Breast epithelium (tissue), 4 donors: ENCODE results near the gene TAF11. TPM values are rescaled to one million over a fixed set of nuclear protein-coding genes. Genes with fewer than 3 reads are reported as not detected.

Experiments used
- DNase-seq, 2 donors: peaks; one replicate each; pipeline ENCODE4 v3.0.0-alpha.2; 2019; ENCODE audit warnings: low spot score in 2 of 2
- H3K27ac ChIP-seq, 2 donors: fragments of 200-600 bp; sonication (generic) in 1 of 2; one replicate each; pipeline ENCODE4 v1.5.1; 2016 to 2019; ENCODE audit warnings: mild to moderate bottlenecking in 1 of 2
- H3K27me3 ChIP-seq, 2 donors: fragments of 200-600 bp; sonication (generic) in 1 of 2; one replicate each; pipeline versions ENCODE4 v1.5.1 to v1.6.0; 2017 to 2019; ENCODE audit warnings: control low read depth in 1 of 2, mild to moderate bottlenecking in 1 of 2
- H3K36me3 ChIP-seq: fragments of 200-600 bp; one replicate; pipeline ENCODE4 v1.5.1; 2019
- H3K4me1 ChIP-seq, 2 donors: fragments of 200-600 bp; sonication (generic); one replicate each; pipeline ENCODE4 v1.5.1; 2016 to 2019; ENCODE audit warnings: control low read depth in 1 of 2
- H3K4me3 ChIP-seq, 3 donors: fragments of 200-600 bp; sonication (generic); 1 replicate in 2 of 3; 2 replicates in 1 of 3; pipeline ENCODE4 v1.5.1; 2016 to 2019; ENCODE audit warnings: mild to moderate bottlenecking in 3 of 3, moderate library complexity in 2 of 3
- H3K9me3 ChIP-seq, 2 donors: fragments of 200-600 bp; sonication (generic) in 1 of 2; one replicate each; pipeline ENCODE4 v1.5.1; 2016 to 2019; ENCODE audit warnings: control low read depth in 1 of 2
- POLR2A ChIP-seq: fragments of 450-650 bp; IDR thresholded peaks from one replicate; pipeline ENCODE4 v1.6.1; 2016; ENCODE audit warnings: antibody characterized with exemption, mild to moderate bottlenecking, moderate library complexity
- POLR2AphosphoS5 ChIP-seq, 3 donors: sonication (generic); formaldehyde crosslinking; IDR thresholded peaks; one replicate each; pipeline ENCODE4 v1.6.1; 2017; ENCODE audit warnings: antibody characterized with exemption in 3 of 3
- intact Hi-C: fragments of 100-400 bp; cut with DNase I; formaldehyde crosslinking; loops from one replicate; pipeline ENCODE4 v1.15.1; 2023; ENCODE audit warnings: low total_unique reads
- total RNA-seq, 3 donors: library from RNA; depleted of rRNA; stranded (reverse); fragments of >200 nt; gene quantifications; one replicate each; pipeline ENCODE4 v1.1.0, GENCODE V29; 2016
- TF ChIP-seq, protein P1 (sequence below), 3 donors: fragments of 450-650 bp; IDR thresholded peaks; one replicate each; pipeline ENCODE4 v1.5.1; 2016 to 2017; ENCODE audit warnings: antibody characterized with exemption in 3 of 3, mild to moderate bottlenecking in 3 of 3, moderate library complexity in 3 of 3

TAF11 gene
- total RNA-seq, 3 donors from 2014 or later = 17.4 to 24.2 (median 19.3) TPM

DNA sequence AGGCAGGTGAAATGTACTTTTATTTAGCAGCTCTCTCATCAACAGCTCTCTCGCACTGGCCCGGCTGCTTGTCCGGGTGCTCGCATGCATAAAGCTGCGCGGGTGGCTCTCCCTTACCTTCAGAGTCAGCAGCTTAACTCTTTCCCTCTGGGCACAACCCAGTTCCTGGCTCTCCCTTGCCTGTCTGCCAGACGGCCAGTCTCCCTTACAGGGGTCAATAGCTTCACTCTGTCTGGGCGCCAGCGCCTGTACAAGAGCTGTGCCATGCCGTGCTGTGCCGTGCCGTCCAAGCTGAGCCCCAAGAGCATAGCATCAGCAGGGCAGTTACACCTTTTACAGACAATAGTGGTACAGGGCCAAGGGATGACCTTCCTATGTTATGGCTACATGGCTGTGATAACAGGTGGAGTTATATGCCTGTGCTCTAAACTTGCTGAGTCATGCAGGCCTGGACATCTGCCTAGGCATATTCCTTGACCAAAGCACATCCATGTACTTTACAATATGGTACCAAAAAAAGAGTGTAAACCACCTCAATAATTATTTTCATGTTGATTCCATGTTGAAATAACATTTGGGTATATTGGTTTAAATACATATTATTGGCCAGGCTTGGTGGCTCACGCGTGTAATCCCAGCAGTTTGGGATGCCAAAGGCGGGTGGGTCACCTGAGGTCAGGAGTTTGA is 48.0 kb downstream of the TAF11 start:
- H3K36me3 ChIP-seq = no peaks in the 10 kb centered on the region

DNA sequence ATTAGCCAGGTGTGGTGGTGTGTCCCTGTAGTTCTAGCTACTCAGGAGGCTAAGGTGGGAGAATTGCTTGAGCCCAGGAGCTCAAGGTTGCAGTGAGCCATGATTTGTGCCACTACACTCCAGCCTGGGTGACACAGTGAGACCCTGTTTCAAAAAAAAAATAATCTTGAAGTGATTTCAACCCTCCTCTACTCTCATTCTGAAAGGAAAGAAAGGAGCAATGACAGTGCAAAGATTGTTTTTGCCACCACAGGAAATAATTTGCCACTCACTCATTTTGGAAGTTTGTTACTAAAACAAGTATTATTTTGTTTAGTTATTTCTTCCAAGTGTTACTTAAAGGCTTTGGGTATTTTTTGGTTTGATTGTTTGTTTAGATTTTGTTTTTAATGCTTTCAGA is 50.3 kb downstream of the TAF11 start:
- Histone ChIP-seq H3K27ac (no peak overlapping the region), H3K4me3 (no peak overlapping the region), H3K27me3 (no peaks in the 10 kb centered on the region), H3K36me3 (no peaks in the 10 kb centered on the region), H3K4me1 (no peaks in the 10 kb centered on the region), H3K9me3 (no peaks in the 10 kb centered on the region)
- no peak for DNase-seq
- intact Hi-C loops = no loop called here
- TF ChIP-seq POLR2AphosphoS5 (IDR thresholded peaks at IDR 0.05) (no peak), POLR2A (no peak)
- TF ChIP-seq, protein P1, sequence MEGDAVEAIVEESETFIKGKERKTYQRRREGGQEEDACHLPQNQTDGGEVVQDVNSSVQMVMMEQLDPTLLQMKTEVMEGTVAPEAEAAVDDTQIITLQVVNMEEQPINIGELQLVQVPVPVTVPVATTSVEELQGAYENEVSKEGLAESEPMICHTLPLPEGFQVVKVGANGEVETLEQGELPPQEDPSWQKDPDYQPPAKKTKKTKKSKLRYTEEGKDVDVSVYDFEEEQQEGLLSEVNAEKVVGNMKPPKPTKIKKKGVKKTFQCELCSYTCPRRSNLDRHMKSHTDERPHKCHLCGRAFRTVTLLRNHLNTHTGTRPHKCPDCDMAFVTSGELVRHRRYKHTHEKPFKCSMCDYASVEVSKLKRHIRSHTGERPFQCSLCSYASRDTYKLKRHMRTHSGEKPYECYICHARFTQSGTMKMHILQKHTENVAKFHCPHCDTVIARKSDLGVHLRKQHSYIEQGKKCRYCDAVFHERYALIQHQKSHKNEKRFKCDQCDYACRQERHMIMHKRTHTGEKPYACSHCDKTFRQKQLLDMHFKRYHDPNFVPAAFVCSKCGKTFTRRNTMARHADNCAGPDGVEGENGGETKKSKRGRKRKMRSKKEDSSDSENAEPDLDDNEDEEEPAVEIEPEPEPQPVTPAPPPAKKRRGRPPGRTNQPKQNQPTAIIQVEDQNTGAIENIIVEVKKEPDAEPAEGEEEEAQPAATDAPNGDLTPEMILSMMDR (IDR thresholded peaks at IDR 0.05) = no peak

More for the DNA sequence above, 48.0 kb downstream of the TAF11 start:
- H3K27ac ChIP-seq = no peak overlapping the region
- H3K4me3 ChIP-seq = no peak overlapping the region
- no peaks in the 10 kb centered on the region for H3K9me3 ChIP-seq
- H3K4me1 ChIP-seq = no peaks in the 10 kb centered on the region
- TF ChIP-seq, protein P1 (IDR thresholded peaks at IDR 0.05) = no peak
- TF ChIP-seq POLR2AphosphoS5 (IDR thresholded peaks at IDR 0.05) (no peak), POLR2A (no peak)
- no peak for DNase-seq
- H3K27me3 ChIP-seq = no peaks in the 10 kb centered on the region
- intact Hi-C loops = no loop called here

DNA sequence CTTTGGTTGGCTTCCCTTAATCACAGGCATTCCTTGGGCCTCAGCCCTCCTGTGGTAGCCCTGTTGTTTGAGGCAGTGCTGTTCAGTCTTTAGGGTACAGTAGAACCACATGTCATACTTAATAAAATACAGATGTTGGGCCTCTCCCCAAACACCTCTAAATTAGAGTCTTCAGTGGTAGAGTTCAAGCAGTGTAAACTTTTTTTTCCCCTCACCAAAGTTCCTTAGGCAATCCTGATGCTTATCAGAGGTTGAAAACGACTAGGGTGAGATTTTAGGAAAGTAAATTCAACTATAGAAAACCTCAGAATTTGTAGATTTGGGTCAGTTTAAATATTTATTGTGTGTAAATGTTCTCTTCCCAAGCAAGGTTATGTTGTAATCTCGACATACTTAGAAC is 51.4 kb downstream of the TAF11 start:
- TF ChIP-seq, protein P1 (IDR thresholded peaks at IDR 0.05) = no peak
- TF ChIP-seq POLR2AphosphoS5 (IDR thresholded peaks at IDR 0.05) (no peak), POLR2A (no peak)
- Histone ChIP-seq H3K27me3 (no peaks in the 10 kb centered on the region), H3K4me3 (no peak overlapping the region), H3K9me3 (no peaks in the 10 kb centered on the region), H3K36me3 (no peaks in the 10 kb centered on the region), H3K4me1 (no peaks in the 10 kb centered on the region), H3K27ac (no peak overlapping the region)
- intact Hi-C loops = no loop called here
- DNase-seq = no peak

DNA sequence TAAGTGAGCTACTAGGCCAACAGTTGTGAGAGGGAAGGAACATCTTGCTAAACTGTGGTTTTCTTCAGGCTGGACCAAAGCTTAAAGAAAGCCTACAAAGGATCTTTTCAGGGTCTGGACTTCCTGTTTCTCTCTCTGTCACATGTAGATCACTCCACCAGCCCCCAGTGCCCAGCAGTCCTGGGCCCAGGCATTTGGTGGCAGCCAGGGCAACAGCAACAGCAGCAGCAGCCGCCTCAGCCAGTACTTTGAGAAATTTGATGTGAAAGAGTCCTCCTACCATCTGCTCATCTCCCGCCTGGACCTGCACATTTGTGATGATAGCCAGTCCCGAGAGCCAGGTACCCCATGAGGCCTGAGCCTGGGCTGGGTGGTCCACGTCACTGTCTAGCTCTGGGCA is 51.8 kb downstream of the TAF11 start:
- H3K36me3 ChIP-seq = no peaks in the 10 kb centered on the region
- intact Hi-C loops = no loop called here
- no peaks in the 10 kb centered on the region for H3K4me1 ChIP-seq
- DNase-seq = no peak
- H3K4me3 ChIP-seq = no peak overlapping the region
- TF ChIP-seq, protein P1 (IDR thresholded peaks at IDR 0.05) = no peak
- no peak for TF ChIP-seq POLR2A
- TF ChIP-seq POLR2AphosphoS5 (IDR thresholded peaks at IDR 0.05) = no peak
- no peak overlapping the region for H3K27ac ChIP-seq
- H3K27me3 ChIP-seq = no peaks in the 10 kb centered on the region
- H3K9me3 ChIP-seq = no peaks in the 10 kb centered on the region

DNA sequence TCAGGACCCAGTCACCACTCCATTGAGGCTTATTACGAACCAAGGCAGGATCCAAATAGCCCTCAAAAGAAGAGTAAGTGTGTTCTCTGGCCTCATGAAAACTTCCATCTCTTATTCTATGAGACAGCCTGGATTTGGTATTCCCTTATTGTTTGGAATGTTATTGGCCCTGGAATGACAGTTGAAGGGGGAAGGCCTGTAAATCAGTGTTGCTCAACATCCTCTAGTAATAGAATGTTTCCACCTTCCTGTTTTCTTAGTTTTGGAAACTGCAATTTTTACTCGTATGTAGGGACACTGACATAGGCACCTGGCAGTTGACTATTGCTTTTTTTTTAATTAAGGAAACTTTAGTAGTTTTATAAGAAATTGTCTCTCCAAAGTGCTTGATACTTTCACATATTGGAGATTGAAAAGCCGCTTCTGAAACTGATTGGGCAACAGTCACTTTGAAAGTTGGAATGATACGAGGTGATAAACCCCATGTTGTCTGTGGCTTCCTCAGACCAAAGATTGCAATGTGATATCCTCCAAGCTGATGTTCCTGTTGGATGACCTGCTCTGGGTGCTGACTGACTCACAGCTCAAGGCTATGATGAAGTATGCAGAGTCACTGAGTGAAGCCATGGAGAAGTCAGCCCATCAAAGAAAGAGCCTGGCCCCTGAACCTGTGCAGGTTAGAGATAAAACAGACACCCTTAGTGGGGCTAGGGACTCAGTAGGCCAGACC is 52.9 kb downstream of the TAF11 start:
- intact Hi-C loops = loop anchor here (2.0 kb wide), 1 partner anchor 74 kb away; no protein-coding TSS in a partner anchor
- DNase-seq = no peak
- H3K36me3 ChIP-seq = no peaks in the 10 kb centered on the region
- no peaks in the 10 kb centered on the region for H3K4me1 ChIP-seq
- no peaks in the 10 kb centered on the region for H3K27me3 ChIP-seq
- H3K27ac ChIP-seq = no peak overlapping the region
- H3K9me3 ChIP-seq = no peaks in the 10 kb centered on the region
- no peak overlapping the region for H3K4me3 ChIP-seq
- TF ChIP-seq POLR2A = no peak
- TF ChIP-seq POLR2AphosphoS5 (IDR thresholded peaks at IDR 0.05) = no peak
- TF ChIP-seq, protein P1 (IDR thresholded peaks at IDR 0.05) = no peak
